ENCODE data around the gene CATSPERE.
"Not testable (repeated sequence)": the region's sequence is repeated elsewhere in the genome, so short reads cannot be mapped to it uniquely, and the experiment has no call there.

The CATSPERE gene

DNA sequence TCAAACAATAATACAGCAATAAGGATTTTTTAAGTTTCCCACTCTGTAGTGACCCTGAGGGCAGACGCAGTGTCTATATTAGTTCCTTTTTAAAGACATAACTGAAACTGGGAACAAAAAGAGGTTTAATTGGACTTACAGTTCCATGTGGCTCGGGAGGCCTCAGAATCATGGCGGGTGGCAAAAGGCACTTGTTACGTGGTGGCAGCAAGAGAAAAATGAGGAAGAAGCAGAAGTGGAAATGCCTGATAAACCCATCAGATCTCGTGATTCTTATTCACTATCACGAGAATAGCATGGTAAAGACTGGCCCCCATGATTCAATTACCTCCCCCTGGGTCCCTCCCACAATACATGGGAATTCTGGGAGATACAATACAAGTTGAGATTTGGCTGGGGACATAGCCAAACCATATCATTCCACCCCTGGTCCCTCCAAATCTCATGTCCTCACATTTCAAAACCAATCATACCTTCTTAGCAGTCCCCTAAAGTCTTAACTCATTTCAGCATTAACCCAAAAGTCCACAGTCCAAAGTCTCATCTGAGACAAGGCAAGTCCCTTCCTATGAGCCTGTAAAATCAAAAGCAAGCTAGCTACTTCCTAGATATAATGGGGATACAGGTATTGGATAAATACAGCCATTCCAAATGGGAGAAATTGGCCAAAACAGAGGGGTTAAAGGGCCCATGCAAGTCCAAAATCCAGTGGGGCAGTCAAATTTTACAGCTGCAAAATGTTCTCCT, 205.8 kb downstream of the CATSPERE start:
- not testable (repeated sequence) for DNase-seq

- DNase-seq: no peak
Observed at GRCh38 chr1:244667797-244668196, 206.7 kb downstream of the CATSPERE start.

- DNase-seq: no peak
Observed at GRCh38 chr1:244672946-244673682, 212.0 kb downstream of the CATSPERE start.

- DNase-seq: no peak
Observed at GRCh38 chr1:244674446-244674845, 213.4 kb downstream of the CATSPERE start.

DNA sequence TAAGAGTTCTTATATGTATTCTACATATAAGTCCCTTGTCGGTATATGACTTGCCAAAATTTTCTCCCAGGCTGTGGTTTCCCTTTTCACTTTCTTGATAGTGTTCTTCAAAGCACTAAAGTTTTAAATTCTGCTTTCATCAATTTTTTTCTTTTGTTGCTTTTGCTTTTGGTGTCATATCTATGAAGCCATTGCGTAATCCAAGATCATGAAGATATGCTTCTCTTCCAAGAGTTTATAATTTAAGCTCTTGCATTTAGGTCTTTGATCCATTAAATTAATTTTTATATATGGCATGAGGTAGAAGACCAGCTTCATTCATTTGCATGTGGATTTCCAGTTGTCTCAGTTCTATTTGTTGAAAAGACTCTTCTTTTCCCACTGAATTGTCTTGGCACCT, 214.1 kb downstream of the CATSPERE start:
- no peak for DNase-seq

- no peak for DNase-seq
Observed at GRCh38 chr1:244678697-244679096, 217.6 kb downstream of the CATSPERE start.

- no peak for DNase-seq
Observed at GRCh38 chr1:244680667-244681066, 219.6 kb downstream of the CATSPERE start.

DNA sequence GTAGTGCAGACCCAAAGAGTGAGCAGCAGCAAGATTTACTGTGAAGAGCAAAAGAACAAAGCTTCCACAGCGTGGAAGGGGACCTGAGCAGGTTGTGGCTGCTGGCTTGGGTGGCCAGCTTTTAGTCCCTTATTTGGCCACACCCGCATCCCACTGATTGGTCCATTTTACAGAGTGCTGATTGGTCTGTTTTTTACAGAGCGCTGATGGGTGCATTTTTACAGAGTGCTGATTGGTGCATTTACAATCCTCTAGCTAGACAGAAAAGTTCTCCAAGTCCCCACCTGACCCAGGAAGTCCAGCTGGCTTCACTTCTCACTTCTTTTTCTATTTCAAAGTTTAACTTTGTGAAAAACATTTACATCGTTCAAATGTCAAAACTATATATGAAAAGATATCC, 221.0 kb downstream of the CATSPERE start:
- not testable (repeated sequence) for DNase-seq

Measured in activated CD4-positive, alpha-beta T cell treated with anti-CD3 and anti-CD28 coated beads for 48 hours (primary cell).